Activated CD8-positive, alpha-beta memory T cell treated with anti-CD3 and anti-CD28 coated beads for 4 hours (primary cell): Measurements from ENCODE around the gene NUP85.
A peak's percentile ranks its signal among the peaks of the same experiment; 100 is the strongest.
"Not testable (repeated sequence)": the region's sequence is repeated elsewhere in the genome, so short reads cannot be mapped to it uniquely, and the experiment has no call there.

Experiments used
- DNase-seq, 2 donors: peaks; one replicate each; pipeline ENCODE4 v3.0.0-alpha.2; 2020; ENCODE audit warnings: low read depth in 2 of 2

The NUP85 gene

GRCh38 chr17:75199886-75200618 lies 5.4 kb upstream of the NUP85 start:
- no peak for DNase-seq

GRCh38 chr17:75205793-75206163 lies 299 bp downstream of the NUP85 start:
- no peak for DNase-seq

DNA sequence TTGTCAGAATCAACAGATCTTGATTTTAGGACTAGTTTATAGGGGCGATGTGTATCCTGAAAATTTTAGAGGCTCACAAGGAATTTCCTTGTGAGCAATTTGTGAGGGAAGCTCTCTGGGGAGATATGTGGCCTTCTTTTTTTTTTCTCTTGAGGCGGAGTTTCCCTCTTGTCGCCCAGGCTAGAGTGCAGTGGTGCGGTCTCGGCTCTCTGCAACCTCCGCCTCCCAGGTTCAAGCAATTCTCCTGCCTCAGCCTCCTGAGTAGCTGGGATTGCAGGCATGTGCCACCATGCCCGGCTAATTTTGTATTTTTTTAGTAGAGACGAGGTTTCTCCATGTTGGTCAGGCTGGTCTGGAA lies 1.6 kb downstream of the NUP85 start:
- not testable (repeated sequence) for DNase-seq

- no peak for DNase-seq
Observed at GRCh38 chr17:75207760-75208159, 2.3 kb downstream of the NUP85 start.

- DNase-seq = no peak
Observed at GRCh38 chr17:75208161-75208560, 2.7 kb downstream of the NUP85 start.

GRCh38 chr17:75209061-75209460 lies 3.6 kb downstream of the NUP85 start:
- no peak for DNase-seq

- no peak for DNase-seq
Observed at GRCh38 chr17:75218131-75218530, 12.7 kb downstream of the NUP85 start.

DNA sequence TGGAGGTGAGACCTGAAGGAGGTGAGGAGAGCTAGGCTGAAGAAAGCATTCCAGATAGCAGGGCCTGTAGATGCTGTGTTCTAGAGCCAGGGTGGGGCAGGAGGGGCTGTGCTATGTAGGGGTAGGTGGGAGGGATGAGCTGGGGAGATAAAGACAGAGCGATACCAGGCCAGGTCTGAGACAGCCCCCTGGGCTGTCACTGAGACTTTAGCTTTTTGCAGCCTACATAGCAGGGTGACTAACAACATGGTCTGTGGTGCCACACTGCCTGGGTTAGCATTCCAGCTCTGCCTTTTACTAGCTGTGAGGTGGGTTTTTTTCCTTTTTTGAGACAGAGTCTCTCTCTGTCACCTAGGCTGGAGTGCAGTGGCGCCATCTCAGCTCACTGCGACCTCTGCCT lies 14.3 kb downstream of the NUP85 start:
- DNase-seq = no peak

- DNase-seq = no peak
Observed at GRCh38 chr17:75225016-75225415, 19.5 kb downstream of the NUP85 start.

DNA sequence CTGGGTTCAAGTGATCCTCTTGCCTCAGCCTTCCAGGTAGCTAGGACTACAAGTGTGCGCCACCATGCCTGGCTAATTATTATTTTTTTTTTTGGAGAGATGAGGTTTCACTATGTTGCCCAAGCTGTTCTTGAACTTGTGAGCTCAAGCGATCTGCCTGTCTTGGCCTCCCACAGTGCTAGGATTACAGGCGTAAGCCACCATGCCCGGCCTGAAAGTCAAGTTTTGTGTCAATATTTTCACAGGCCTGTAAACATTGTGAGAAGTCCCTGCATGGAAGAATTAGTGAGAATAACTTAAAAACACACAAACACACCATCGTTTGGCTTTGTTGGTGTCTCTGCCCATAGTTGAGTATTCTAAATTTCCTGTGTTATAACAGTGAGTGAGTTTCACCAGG lies 22.2 kb downstream of the NUP85 start:
- DNase-seq = no peak

DNA sequence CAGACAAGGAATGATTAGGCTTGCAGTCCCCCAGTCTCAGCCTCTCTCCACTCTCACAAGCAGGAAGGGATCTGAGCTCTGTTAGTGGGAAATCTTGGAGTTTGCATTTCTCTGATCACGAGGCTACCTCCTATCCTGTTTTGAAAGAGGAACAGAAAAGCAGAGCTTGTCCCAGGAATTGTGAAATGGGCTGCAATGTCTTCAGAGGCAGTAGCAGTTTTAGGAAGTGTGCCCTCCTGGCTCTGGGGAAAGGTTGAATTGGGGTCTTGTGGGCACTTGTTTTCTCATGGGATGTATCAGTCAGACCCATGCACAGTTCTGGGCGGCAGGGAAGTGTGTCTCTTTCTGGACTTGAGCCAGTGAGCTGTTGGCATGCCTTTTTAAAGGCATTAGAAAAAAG lies 22.8 kb downstream of the NUP85 start:
- DNase-seq = no peak

DNA sequence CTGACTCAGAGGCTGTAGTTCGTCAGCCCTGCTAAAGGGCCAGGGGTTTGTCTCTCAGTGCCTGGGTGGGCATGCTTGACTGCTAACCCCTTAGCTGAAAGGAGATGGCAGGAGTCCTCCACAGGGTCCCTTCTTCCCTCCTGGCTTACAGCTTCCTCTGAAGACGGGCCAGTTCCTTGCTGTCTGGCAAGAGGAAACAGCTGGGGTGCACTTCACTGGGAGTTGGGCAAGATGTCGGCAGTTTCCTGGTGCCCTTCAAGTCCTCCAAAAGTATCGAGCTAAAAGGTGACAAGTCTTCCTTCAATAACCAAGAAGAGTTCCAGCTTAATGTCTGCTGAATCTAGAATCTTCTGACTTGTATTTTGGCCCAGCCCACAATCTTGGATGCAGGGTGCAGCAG lies 23.4 kb downstream of the NUP85 start:
- DNase-seq = no peak

DNA sequence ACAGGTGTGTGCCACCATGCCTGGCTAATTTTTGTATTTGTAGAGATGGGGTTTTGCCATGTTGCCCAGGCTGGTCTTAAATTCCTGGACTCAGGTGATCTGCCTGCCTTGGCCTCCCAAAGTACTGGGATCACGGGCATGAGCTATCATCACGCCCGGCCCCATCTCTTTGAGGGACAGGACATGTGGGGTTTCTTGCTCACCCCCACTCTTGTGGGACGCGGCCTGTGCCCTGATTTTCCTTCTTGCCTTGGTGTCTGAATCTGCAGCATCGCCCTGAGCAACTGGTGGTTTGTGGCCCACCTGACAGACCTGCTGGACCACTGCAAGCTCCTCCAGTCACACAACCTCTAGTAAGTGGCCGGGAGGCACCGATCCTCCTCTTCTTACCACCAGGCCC lies 25.6 kb downstream of the NUP85 start:
- DNase-seq = no peak

- DNase-seq = no peak
Observed at GRCh38 chr17:75231741-75232464, 26.4 kb downstream of the NUP85 start.

GRCh38 chr17:75232786-75233185 lies 27.3 kb downstream of the NUP85 start:
- DNase-seq = no peak

DNA sequence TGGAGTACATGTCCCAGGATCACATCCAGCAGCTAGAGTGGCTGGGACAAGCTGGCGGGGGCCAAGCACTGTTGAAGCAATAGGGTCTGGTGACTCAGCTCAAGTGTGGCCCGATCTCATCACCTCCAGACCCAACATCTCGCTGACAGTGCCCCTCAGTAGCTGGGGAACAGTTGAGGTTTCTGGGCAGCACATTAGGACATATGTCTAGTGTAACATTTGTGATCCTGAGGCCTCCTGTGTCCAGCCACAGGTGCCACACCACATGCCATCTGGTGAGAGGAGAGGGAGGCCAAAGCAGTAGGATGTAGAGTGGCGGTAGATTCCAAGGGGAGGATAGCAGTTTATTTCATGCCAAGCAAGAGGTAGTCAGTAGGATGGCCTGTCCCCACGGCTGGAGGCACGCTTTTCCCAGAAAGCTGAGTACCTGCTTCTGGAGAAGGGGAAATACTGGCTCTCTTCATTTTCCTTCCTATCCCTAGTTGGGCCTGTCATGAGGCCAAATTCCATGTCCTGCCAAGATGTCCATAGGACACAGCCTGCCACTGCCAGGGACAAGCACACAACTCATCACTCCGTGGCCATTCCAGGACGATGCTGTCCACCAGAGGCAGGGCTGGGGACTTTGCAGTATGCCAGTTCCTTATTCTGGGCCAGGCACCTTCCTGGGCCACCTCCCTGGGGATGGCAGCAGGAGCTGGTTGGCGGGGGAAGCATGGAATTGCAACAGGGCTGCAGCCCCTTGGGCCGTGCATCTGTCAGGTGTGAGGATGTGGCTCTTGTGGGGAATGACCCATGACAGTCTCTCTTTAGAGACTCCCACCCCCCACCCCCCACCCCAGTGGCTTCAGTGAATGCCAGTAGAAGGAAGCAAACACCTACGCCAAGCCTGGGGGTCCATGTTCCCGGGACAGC lies 31.9 kb downstream of the NUP85 start:
- DNase-seq = no peak

GRCh38 chr17:75238020-75238580 lies 32.6 kb downstream of the NUP85 start:
- no peak for DNase-seq

DNA sequence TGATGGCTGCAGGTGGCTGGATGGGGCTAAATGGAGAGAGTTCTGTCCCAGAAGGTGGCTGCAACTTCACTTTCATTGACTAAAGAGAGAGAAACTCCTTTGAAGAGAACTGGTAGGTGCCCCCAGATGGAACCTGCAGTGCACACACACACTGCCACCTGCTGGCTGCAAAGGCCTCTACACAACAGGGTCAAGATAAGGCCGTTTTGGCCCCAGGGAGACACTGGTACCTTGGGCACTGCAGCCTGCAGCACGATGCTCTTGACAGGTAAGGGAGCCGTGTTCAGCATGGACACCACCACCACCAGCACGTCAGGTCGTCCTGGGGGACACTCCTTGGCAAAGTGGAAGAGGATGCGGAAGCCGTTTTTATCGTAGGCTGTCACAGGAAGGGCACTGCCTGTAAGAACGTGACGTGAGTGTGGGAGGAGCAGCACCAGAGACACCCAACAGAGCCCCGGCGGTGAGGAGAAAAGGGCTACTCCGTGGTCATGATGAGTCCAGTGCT lies 33.3 kb downstream of the NUP85 start:
- DNase-seq = peak in 1 of 2 donors; percentile 46

DNA sequence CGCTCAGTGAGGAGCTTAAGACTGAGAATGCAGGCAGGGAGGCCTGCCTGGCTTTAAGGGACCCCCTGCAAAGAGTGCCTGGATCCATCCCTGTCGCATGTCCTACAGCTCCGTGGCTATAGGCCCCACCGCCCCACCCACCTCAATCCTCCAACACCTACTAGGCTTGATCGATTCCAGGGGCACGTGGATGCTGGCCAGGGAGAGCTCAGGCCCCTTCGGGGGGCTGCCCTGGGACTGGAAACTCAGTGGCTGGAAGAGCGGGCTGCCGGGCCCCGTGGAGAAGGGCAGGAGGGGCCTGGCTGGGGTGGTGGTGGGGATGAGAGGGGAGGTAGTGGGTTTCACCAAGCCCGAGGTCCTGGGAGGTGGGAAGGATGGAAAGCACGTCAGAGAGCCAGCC lies 33.7 kb downstream of the NUP85 start:
- no peak for DNase-seq

DNA sequence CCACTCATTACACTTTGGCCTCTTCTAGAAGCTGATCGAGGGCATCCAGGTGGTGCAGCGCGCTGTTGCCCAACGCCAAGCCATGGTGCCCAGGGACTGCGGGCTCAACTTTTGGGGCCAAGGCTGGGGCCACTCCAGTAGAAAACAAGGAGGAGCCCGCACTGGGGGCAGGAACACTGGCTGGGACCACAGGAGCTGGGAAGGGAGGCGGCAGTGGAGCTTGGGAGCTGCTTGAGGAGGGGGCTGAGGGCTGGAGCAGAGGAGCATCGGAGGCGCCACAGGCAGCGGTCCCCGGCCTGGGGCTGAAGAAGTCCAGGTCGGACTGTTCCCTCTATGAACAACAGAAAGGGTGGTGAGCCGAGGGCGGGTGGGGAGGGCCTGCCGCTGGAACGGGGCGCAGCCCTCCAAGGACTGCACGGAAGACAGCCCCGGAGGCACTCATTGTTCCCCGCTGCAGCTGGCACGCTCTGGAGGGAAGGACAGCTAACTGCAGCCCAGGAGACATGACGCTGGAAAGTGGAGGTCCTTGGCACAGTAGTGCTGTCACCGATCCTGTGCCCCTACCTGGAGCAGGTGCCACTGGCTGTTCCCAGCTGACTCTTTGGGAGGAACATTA lies 34.4 kb downstream of the NUP85 start:
- no peak for DNase-seq

DNA sequence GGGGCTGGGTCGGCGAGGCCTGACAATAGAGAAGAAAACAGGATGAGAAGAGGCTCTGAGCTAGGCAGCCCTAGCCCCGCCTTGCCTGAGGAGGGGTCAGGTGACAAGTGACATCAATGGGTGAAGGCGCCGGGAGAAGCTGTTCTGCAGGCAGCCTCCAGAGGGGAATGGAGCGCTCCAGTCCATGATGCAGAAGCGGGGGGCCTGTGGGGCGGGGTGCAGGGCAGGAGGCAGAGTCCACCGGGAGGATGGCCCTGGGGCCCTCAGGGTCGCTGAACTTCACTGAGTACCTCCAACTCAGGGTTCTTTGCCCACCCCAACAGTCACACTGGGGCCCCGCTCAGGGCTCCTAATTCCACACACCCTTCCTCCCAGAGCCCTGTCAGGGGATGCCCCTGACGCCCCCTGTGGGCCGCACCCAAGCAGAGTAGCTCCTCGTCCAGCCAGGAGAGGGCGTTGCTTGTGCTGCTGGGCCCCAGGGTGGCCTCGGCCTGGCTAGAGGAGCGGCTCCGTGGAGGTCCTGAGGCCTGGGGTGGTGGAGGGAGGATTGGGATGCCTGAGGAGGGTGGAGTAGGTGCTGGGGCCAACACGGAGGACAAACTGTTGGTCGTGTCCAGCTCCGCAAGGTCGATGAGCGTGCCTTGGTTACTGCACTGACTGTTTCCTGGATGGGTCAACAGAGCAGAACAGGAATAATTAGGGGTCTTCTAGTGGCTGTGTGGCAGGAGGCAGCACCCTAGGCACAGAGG lies 35.1 kb downstream of the NUP85 start:
- DNase-seq = no peak
